Activated naive CD4-positive, alpha-beta T cell treated with anti-CD3 and anti-CD28 coated beads, Interleukin-2, amount 10 ng/mL, durations not matched to agents 5 hours and 36 hours (primary cell): ENCODE data around the gene BTC. TPM values are rescaled to one million over a fixed set of nuclear protein-coding genes. Genes with fewer than 3 reads are reported as not detected.

Experiments used
- total RNA-seq, 2 experiments: library from RNA; stranded (reverse); gene quantifications; one replicate each; pipeline ENCODE4 v1.2.3, GENCODE V29; 2021

BTC gene, protein sequence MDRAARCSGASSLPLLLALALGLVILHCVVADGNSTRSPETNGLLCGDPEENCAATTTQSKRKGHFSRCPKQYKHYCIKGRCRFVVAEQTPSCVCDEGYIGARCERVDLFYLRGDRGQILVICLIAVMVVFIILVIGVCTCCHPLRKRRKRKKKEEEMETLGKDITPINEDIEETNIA
- total RNA-seq: not detected

DNA sequence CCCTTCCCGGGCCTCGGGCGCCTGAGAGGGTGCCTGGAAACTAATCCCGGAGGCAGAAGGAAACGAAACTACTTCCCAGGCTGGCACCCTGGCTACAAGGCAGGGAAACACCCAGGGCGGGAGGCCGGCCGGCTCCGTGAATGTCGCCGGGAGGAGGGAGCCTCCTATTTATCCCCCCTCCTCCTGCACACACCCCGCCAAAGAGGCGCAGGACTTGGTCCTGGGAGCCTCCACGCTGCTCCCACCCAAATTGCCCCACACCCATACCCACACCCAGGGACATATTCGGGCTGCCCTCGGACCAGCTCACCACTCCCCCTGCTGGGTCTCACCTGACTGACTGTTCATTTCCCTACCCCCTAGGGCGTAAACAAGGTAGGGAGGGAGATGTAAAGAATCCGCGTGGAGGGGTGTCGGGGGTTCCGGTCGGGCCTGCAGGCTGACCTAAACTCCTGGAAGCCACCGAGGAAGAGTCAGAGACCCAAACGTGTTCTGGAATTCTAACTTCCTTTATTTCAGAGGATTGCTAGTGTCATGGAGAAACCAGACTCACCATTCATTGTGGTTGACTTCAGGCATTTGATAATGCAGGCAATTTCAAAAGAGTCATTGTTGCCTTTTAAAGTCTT, at the start of gene BTC:
BTC (minus strand) TSS at position 142 of the 629 bp plus-strand sequence. CDS start 198 bp downstream, outside the sequence.

Other genes starting within 250 kb of the BTC start
- gene PARM1, start 138.6 kb upstream of the BTC start, total RNA-seq: under 1 TPM in 1 of 2 experiments, not detected in 1; 0.08 TPM